Measurements from ENCODE around the gene MICALL2. TPM values are rescaled to one million over a fixed set of nuclear protein-coding genes. Genes with fewer than 3 reads are reported as not detected.

MICALL2 gene
- total RNA-seq, 1 donor from 2014 or later: 14.7 TPM

GRCh38 chr7:1402791-1403637 lies 56.3 kb downstream of the MICALL2 start:
- peaks cover 58% of the 10 kb centered on the region for H3K27me3 ChIP-seq (ENCODE audit: control insufficient read depth, insufficient read depth, low read length)
- TF ChIP-seq, protein P1, sequence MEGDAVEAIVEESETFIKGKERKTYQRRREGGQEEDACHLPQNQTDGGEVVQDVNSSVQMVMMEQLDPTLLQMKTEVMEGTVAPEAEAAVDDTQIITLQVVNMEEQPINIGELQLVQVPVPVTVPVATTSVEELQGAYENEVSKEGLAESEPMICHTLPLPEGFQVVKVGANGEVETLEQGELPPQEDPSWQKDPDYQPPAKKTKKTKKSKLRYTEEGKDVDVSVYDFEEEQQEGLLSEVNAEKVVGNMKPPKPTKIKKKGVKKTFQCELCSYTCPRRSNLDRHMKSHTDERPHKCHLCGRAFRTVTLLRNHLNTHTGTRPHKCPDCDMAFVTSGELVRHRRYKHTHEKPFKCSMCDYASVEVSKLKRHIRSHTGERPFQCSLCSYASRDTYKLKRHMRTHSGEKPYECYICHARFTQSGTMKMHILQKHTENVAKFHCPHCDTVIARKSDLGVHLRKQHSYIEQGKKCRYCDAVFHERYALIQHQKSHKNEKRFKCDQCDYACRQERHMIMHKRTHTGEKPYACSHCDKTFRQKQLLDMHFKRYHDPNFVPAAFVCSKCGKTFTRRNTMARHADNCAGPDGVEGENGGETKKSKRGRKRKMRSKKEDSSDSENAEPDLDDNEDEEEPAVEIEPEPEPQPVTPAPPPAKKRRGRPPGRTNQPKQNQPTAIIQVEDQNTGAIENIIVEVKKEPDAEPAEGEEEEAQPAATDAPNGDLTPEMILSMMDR (IDR thresholded peaks at IDR 0.05; ENCODE audit: insufficient read depth, low read length, poor library complexity, severe bottlenecking): no peak
- no peaks in the 10 kb centered on the region for H3K36me3 ChIP-seq (ENCODE audit: control insufficient read depth, insufficient read depth, low read length)
- no peak for DNase-seq (ENCODE audit: low read depth)
- no peak overlapping the region for H3K4me3 ChIP-seq (ENCODE audit: low read depth, low read length)

GRCh38 chr7:1402110-1402790 lies 57.0 kb downstream of the MICALL2 start:
- peaks cover 53% of the 10 kb centered on the region for H3K27me3 ChIP-seq (ENCODE audit: control insufficient read depth, insufficient read depth, low read length)
- TF ChIP-seq, protein P1 (IDR thresholded peaks at IDR 0.05; ENCODE audit: insufficient read depth, low read length, poor library complexity, severe bottlenecking): no peak
- no peak overlapping the region for H3K4me3 ChIP-seq (ENCODE audit: low read depth, low read length)
- no peak for DNase-seq (ENCODE audit: low read depth)
- no peaks in the 10 kb centered on the region for H3K36me3 ChIP-seq (ENCODE audit: control insufficient read depth, insufficient read depth, low read length)

DNA sequence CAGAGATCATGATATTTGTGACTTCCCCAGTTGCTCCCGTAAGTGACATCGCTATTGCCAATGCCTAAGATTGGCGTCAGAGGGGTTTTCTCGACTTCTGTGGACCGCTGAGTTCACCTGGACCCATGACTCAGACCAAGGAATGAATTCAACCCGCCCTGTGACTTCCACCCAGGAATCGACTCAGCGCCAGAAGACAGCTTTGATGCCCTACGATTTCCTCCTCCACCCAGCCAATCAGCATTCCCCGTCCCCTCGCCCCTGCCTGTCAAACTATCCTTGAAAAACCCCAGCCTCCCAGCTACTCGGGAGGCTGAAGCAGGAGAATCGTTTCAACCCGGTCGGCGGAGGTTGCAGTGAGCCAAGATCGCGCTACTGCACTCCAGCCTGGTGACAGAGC lies 58.3 kb downstream of the MICALL2 start:
- TF ChIP-seq, protein P1 (IDR thresholded peaks at IDR 0.05; ENCODE audit: insufficient read depth, low read length, poor library complexity, severe bottlenecking): no peak
- H3K27me3 ChIP-seq (ENCODE audit: control insufficient read depth, insufficient read depth, low read length): peaks cover 44% of the 10 kb centered on the region
- no peaks in the 10 kb centered on the region for H3K36me3 ChIP-seq (ENCODE audit: control insufficient read depth, insufficient read depth, low read length)
- DNase-seq (ENCODE audit: low read depth): no peak
- H3K4me3 ChIP-seq (ENCODE audit: low read depth, low read length): no peak overlapping the region

DNA sequence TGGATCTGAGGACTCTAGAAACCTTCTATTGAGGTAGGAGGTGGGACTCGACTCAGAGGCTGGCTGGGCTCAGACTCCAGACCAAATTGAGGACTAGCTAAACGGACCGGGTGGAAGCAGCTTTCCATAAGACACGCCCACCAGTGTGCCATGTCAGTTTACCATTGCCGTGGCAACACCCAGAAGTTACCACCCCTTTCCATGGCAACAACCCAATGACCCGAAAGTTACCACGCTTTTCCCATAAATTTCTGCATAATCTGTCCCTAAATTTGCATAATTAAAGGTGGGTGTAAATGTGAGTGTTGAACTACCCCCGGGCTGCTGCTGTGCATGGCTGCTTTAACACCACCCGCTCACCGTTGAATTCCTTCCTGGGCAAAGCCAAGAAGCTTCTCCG lies 58.9 kb downstream of the MICALL2 start:
- no peak for DNase-seq (ENCODE audit: low read depth)
- TF ChIP-seq, protein P1 (IDR thresholded peaks at IDR 0.05; ENCODE audit: insufficient read depth, low read length, poor library complexity, severe bottlenecking): no peak

GRCh38 chr7:1397491-1398327 lies 61.6 kb downstream of the MICALL2 start:
- DNase-seq (ENCODE audit: low read depth): no peak
- Histone ChIP-seq H3K27me3 (ENCODE audit: control insufficient read depth, insufficient read depth, low read length) (peaks cover 27% of the 10 kb centered on the region), H3K36me3 (ENCODE audit: control insufficient read depth, insufficient read depth, low read length) (no peaks in the 10 kb centered on the region), H3K4me3 (ENCODE audit: low read depth, low read length) (no peak overlapping the region)
- TF ChIP-seq, protein P1 (IDR thresholded peaks at IDR 0.05; ENCODE audit: insufficient read depth, low read length, poor library complexity, severe bottlenecking): no peak

More for the DNA sequence above, 58.9 kb downstream of the MICALL2 start:
- H3K36me3 ChIP-seq (ENCODE audit: control insufficient read depth, insufficient read depth, low read length): no peaks in the 10 kb centered on the region
- no peak overlapping the region for H3K4me3 ChIP-seq (ENCODE audit: low read depth, low read length)
- peaks cover 44% of the 10 kb centered on the region for H3K27me3 ChIP-seq (ENCODE audit: control insufficient read depth, insufficient read depth, low read length)

Measured in kidney epithelial cell (primary cell).